Measurements from ENCODE around the gene SPTBN4. TPM values are rescaled to one million over a fixed set of nuclear protein-coding genes. Genes with fewer than 3 reads are reported as not detected.

SPTBN4 gene
- total RNA-seq, 1 experiment from 2014 or later: 4.5 TPM

DNA sequence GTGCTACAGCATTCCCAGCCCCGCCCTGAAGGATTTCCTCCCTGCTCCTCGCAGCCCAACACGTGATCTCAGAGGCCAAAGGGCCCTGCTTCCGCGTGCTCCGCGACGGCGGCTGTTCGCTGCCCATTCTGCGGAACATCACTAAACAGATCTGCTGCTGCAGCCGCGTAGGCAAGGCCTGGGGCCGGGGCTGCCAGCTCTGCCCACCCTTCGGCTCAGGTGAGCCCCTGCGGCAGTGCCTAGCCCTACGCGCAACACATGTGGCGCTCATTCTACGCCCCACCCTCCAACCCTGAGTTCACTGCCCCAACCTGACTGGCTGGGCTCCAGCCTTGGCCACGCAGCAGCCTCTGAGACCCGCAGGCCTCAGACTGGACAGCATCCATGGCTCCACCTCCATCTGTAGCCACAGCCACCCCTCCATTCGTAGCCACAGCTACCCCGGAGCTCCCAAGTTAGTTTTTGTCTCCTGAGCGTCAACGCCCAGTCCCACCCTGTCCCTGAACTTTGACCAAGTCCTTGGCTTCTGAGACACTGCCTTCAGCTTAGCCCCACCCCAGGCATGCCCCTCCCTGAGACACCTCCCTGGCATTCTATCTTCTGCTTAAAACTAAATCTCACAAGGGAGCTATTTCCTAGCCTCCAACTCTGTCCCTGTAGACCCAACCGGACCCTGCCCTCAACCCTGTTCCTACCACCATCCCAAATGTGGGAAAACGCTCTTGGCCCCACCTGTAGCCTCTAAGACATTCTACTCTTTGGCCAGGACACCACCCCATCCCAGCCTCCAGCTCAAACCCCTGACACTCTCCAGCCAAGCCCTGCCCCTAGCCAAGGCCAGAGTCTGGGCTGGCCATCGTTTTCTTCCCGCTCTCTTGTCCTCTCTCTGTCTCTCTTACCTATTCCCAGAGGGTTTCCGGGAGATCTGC, 140.8 kb downstream of the SPTBN4 start:
- DNase-seq (ENCODE audit: low spot score): no peak
- in situ Hi-C loops (cut with HindIII; ENCODE audit: low sequenced_read_pairs): no loop called here

DNA sequence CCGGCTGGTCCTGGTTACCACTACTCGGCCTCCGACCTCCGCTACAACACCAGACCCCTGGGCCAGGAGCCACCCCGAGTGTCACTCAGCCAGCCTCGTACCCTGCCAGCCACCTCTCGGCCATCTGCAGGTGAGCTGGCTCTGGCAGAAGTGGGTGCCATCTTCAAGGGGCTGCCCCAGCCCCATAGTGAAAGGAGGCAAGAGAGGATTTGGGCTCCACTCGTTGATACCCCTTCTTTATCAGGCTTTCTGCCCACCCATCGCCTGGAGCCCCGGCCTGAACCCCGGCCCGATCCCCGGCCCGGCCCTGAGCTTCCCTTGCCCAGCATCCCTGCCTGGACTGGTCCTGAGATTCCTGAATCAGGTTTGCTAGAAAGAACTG, 141.4 kb downstream of the SPTBN4 start:
- in situ Hi-C loops (cut with HindIII; ENCODE audit: low sequenced_read_pairs): no loop called here
- no peak for DNase-seq (ENCODE audit: low spot score)

DNA sequence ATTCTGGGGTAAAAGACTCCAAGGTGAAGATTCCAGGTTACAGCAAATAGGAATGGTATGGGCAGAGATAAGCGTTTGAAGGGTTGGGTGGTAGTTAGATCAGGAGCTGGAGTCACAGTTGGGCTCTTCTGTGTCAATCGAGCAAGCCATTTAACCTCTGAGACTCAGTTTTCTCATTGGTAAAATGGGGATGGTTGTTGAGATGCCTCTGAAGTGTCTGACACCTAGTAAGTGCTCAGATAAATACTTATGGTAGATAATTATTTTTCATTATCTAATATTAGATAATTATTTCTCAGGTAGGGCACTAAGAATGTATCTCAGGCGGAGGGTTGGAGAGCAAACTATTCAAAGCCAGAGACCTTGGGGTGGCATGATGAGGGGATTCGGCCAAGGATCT, 142.2 kb downstream of the SPTBN4 start:
- no peak for DNase-seq (ENCODE audit: low spot score)
- in situ Hi-C loops (cut with HindIII; ENCODE audit: low sequenced_read_pairs): no loop called here

DNA sequence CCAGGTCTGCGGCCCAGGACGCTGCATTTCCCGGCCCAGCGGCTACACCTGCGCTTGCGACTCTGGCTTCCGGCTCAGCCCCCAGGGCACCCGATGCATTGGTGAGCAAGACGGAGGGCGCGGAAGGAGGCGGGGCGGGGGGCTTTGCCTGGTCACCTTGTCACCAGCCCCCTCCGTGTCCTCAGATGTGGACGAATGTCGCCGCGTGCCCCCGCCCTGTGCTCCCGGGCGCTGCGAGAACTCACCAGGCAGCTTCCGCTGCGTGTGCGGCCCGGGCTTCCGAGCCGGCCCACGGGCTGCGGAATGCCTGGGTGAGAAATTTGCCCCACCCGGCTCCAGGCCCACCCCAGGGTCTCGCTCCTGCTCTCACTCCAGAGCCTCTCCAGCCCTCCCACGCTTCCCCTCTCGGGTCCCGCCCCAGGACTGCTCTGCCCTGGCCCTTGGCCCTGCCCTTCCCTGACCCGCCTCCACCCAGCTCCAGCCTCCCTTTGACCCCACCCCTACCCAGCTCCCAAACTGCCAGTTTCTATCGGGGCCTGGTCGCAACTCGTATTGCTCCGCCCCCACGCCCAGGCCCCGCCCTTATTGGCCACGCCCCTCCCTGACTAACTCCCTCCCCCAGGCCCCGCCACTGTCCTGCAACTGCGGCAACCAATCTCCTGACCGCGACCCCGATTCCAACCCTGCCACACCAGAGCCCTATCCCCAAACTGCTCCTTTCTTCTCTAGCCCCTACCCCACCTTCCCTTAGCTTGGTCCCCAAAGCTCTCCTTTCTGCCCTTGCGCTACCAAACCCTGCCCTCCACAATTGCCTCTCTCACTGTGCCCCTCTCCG, 143.0 kb downstream of the SPTBN4 start:
- DNase-seq (ENCODE audit: low spot score): peak; percentile 12
- in situ Hi-C loops (cut with HindIII; ENCODE audit: low sequenced_read_pairs): no loop called here

DNA sequence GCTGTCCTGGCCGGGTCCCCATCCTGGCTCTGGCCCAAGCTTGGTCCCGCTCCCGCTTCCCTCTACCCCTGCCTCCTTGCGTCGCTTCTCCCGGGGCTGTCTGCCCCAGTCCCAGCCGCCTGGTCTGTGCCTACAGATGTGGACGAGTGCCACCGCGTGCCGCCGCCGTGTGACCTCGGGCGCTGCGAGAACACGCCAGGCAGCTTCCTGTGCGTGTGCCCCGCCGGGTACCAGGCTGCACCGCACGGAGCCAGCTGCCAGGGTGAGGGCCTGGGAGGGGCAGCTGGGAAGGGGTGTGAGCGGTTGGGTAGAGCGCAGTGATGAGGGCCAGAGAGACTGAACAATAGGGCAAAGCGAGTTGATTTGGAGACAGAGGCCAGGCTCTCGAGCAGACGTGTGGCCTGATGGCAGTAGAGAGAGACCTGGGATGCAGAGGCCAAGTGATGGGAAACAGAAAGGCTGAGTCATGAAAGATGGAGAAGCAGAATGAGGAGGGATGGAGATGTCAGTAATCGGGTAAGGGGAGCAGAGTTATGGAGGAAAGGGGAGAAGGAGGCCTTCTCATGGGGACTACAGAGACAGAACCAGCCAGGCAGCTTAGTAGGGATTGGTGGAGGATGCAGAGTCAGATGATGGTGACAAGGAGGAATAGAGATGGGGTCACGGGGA, 143.7 kb downstream of the SPTBN4 start:
- in situ Hi-C loops (cut with HindIII; ENCODE audit: low sequenced_read_pairs): no loop called here
- DNase-seq (ENCODE audit: low spot score): no peak

DNA sequence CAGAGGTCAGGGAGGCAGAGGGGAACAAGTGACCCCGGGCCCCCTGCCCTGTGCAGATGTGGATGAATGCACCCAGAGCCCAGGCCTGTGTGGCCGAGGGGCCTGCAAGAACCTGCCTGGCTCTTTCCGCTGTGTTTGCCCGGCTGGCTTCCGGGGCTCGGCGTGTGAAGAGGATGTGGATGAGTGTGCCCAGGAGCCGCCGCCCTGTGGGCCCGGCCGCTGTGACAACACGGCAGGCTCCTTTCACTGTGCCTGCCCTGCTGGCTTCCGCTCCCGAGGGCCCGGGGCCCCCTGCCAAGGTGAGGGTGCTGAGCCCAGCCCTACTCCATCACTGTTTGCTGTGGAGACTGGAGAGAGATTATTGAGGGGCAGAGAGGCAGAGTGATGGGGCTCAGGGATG, 144.3 kb downstream of the SPTBN4 start:
- in situ Hi-C loops (cut with HindIII; ENCODE audit: low sequenced_read_pairs): no loop called here
- no peak for DNase-seq (ENCODE audit: low spot score)

DNA sequence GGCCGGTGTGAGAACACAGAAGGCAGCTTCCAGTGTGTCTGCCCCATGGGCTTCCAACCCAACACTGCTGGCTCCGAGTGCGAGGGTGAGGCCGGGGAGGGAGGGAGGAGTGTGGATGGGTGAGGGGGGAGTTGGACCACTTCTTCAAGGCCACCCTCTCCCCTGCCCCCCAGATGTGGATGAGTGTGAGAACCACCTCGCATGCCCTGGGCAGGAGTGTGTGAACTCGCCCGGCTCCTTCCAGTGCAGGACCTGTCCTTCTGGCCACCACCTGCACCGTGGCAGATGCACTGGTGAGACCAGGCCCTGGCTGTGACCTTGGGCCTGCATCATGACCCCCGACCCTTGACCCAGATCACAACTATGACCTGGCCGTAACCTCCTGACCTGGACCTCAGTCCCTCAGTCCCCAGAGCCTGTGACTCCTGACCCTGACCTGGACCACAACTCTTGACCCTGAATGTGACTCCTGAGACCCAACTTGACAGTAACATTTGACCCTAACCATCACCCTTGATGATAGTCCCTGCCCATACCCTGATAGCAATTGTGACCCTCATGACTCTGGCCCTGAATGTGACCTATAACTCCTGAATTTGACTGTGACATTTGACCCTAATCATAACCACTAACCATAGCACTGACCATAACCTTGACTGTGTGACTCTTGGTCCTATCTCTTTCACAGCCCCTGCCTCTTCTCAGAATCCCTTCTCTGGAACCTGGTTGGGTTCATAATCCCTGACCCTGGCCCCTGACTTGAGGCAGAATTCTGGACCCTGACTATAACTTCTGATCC, 145.3 kb downstream of the SPTBN4 start:
- no peak for DNase-seq (ENCODE audit: low spot score)
- in situ Hi-C loops (cut with HindIII; ENCODE audit: low sequenced_read_pairs): no loop called here

DNA sequence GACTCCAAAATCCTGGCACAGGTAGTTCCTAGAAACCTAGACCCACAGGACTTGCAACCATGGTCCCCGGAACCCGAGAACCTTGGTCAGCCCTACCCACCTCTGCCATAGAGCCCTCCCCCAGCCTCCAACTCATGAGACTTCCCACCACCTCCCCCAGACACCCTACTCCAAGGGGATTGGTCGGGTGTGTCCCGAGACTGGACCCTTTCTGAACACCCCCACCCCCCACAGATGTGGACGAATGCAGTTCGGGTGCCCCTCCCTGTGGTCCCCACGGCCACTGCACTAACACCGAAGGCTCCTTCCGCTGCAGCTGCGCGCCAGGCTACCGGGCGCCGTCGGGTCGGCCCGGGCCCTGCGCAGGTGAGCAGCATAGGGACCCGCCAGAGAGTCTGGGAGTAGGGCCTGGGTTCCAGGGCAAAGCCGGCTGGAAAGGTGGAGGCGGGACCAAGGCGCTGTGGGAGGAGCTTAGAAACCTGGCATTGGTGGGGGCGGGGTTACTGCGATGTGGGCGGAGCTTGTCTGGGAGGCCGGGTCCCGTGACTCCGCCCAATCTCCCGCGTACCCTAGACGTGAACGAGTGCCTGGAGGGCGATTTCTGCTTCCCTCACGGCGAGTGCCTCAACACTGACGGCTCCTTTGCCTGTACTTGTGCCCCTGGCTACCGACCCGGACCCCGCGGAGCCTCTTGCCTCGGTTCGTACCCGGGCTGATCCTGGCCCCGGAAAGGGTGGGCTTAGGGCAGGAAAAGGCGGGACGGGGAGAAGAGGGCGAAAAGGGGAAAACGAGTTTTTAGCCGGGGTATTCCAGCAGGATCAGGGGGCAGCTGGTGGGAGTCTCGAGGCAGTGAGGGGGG, 146.3 kb downstream of the SPTBN4 start:
- DNase-seq (ENCODE audit: low spot score): no peak
- in situ Hi-C loops (cut with HindIII; ENCODE audit: low sequenced_read_pairs): no loop called here

DNA sequence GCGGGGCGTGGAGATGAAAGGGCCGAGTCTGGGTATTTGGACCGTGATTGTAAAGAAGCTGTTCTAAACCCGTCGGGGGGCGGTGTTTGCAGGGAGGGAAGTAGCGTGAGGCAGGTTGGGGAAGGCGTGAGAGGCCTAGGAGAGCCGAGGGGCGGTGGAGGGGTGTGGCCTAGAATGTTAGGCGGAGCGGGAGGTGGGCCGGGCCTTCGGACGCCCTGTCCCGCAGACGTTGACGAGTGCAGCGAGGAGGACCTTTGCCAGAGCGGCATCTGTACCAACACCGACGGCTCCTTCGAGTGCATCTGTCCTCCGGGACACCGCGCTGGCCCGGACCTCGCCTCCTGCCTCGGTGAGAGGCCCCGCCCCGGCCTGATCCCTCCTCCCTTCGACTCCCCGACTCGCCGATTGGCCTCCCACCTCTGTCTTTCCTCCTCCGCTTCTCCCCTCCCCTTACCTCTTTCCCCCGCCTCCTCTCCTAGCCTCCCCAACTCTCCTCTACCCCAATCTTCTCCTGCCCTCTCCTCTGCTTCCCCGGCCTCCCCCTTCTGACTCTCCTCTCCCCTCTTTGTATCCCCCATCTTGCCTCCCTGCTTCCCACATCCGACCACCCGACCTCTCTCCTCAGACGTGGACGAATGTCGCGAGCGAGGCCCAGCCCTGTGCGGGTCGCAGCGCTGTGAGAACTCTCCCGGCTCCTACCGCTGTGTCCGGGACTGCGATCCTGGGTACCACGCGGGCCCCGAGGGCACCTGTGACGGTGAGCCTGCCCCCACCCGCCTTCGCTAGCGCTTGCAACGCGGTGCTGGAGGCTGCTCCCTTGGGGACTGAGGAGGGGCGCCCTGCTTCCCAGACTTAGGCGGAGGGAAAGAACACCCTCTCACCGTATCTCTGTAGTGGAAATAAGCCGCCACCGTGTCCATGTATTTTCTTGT, 147.2 kb downstream of the SPTBN4 start:
- DNase-seq (ENCODE audit: low spot score): no peak
- in situ Hi-C loops (cut with HindIII; ENCODE audit: low sequenced_read_pairs): no loop called here

DNA sequence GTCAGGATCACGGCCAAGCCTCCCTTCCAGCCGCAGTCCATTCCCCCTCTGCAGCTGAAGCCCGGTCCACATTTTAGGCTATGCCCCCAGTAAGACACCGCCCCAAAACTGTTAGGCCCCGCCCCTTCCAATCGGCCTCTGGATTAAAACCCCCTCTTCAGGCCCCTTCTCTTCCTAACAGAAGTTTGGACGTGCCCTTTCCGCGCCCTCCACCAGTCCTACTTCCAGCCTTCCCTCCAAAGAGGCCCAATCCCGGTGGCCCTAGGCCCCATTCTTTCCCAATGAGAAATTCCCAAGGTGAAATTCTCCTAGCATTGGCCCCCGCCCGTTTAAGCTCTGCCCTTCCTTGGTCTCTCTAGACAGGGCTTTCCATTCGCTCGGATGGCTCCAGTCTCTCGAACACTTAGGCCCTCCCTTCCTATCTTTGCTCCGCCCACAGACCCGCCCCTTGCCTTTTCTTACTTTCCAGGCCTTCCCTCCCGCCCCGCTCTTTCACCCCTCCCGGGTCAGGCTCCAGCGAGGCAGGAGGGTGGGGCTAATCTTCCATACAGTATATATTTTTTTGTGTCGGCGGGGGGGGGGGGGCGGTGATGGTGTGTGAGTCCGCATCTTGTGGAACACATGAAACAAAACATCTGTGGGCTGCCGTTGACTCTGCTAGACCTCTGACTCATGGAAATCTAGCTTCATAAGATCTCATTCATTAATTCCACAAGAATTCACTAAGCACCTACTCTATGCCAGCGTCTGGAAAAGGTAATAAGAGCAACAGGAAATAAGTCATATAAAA, 148.0 kb downstream of the SPTBN4 start:
- in situ Hi-C loops (cut with HindIII; ENCODE audit: low sequenced_read_pairs): no loop called here
- no peak for DNase-seq (ENCODE audit: low spot score)

DNA sequence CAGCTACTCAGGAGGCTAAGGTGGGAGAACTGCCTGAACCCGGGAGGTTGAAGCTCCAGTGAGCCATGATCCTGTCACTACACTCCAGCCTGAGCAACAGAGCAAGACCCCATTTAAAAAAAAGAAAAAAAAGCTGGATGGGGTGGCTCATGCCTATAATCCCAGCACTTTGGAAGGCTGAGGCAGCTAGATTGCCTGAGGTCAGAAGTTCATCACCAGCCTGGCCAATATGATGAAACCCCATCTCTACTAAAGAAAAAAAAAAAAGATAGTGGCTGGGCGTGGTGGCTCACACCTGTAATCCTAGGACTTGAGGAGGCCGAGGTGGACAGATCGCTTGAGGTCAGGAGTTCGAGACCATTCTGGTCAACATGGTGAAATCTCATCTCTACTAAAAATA, 149.4 kb downstream of the SPTBN4 start:
- in situ Hi-C loops (cut with HindIII; ENCODE audit: low sequenced_read_pairs): no loop called here
- no peak for DNase-seq (ENCODE audit: low spot score)

DNA sequence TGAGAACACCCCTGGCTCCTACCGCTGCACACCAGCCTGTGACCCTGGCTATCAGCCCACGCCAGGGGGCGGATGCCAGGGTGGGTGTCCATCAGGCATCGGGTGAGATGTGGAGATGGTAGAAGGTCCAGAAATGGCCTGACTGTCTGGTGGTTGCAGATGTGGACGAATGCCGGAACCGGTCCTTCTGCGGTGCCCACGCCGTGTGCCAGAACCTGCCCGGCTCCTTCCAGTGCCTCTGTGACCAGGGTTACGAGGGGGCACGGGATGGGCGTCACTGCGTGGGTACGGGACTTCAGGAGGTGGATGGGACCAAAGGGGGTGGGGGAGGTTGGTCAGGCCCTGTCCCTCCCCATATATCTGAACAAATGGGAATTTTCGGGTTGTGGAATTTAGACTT, 150.1 kb downstream of the SPTBN4 start:
- in situ Hi-C loops (cut with HindIII; ENCODE audit: low sequenced_read_pairs): no loop called here
- DNase-seq (ENCODE audit: low spot score): no peak

DNA sequence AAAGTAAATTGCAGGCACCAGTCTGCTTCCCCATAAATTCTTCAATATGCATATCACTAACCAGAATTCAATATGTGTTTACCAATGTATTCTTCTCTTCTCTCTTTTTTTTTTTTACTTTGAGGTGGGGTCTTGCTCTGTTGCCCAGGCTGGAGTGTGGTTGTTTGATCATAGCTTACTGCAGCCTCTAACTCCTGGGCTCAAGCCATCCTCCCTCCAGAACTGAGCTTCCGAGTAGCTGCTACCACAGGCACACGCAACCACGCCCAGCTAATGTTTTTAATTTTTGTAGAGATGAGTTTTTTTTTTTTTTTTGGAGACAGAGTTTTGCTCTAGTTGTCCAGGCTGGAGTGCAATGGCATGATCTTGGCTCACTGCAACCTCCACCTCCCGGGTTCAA, 151.2 kb downstream of the SPTBN4 start:
- in situ Hi-C loops (cut with HindIII; ENCODE audit: low sequenced_read_pairs): no loop called here
- DNase-seq (ENCODE audit: low spot score): no peak

DNA sequence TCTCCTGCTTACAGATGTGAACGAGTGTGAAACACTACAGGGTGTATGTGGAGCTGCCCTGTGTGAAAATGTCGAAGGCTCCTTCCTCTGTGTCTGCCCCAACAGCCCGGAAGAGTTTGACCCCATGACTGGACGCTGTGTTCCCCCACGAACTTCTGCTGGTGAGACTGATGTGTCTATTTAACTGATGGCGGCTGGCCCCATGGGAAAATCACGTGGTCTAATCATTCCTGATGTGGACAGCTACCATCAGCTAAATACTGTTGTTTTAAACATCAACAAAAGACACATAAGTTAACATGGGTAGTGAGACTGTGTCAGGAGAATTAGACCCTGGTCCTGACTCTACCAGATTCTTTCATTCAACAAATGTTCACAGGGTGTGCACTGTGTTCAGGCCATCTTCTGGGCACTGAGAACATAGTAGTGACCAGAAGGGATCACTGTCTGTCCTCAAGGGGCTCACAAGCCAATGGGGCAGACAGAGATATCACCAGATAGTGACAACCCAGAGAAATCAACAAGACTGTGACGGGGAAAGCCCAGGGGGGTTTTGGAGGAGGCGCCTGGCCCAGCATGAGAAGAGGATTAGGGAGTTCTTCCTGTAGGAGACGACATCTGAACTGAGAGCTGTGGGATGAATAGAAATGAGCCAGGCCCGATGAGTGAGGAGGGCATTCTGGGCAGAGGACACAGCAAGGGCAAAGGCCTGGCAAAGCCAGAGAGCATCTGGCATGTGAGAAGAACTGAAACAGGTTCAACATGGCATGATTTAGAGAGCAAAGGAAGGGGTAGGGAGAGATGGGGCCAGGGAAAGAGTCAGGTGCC, 152.7 kb downstream of the SPTBN4 start:
- in situ Hi-C loops (cut with HindIII; ENCODE audit: low sequenced_read_pairs): no loop called here
- DNase-seq (ENCODE audit: low spot score): no peak

DNA sequence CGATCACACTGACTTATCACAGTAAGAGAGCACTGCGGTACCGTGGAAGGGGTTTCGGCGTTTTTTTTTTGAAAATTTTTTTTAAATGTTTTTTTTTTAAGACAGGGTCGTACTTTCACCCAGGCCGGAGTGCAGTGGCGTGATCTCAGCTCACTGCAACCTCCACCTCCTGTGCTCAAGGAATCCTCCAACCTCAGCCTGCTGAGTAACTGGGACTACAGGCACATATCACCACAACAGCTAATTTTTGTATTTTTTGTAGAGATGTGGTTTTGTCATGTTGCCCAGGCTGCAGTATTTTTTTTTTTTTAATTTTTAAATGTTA, 153.3 kb downstream of the SPTBN4 start:
- in situ Hi-C loops (cut with HindIII; ENCODE audit: low sequenced_read_pairs): no loop called here
- no peak for DNase-seq (ENCODE audit: low spot score)

DNA sequence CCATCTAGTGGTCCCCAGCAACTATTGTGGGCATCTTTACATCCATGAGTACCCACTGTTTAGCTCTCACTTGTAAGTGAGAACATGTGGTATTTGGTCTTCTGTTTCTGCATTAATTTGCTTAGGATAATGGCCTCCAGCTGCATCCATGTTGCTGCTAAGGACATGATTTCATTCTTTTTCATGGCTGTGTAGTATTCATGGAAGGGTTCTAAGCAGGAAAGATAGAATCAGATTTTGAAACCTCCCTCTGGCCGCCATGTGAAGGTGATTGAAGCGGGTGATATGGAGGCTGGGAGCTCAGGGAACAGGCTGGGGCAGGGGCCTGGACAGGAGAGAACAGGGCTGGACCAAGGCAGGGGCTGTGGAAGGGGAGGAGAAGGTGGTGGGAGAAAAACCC, 154.5 kb downstream of the SPTBN4 start:
- in situ Hi-C loops (cut with HindIII; ENCODE audit: low sequenced_read_pairs): no loop called here
- DNase-seq (ENCODE audit: low spot score): no peak

All from G401 (cell line).